SK-N-MC (cell line): ENCODE data around the gene XIRP1.

Experiments
- DNase-seq: peaks from one replicate; pipeline ENCODE4 v3.0.0-alpha.2; 2011; ENCODE audit warnings: low read depth, low spot score
- H3K27ac ChIP-seq: fragments of 200-600 bp; sonication (generic); 2 replicates; pipeline ENCODE4 v1.5.1; 2016; ENCODE audit warnings: mixed run types
- H3K36me3 ChIP-seq: fragments of 200-600 bp; sonication (generic); 2 replicates; pipeline ENCODE4 v1.6.1; 2017; ENCODE audit warnings: antibody characterized with exemption, low read length, mixed read lengths; ENCODE audit not compliant: insufficient read depth
- H3K4me3 ChIP-seq: fragments of 200-600 bp; sonication (generic); 2 replicates; pipeline ENCODE4 v1.5.1; 2016
- H3K9ac ChIP-seq: fragments of 200-600 bp; sonication (generic); 2 replicates; pipeline ENCODE4 v1.8.0; 2017; ENCODE audit warnings: mixed run types, mixed read lengths; ENCODE audit not compliant: insufficient read length
- H3K9me3 ChIP-seq: fragments of 200-600 bp; sonication (generic); 2 replicates; pipeline ENCODE4 v1.6.1; 2017; ENCODE audit warnings: low read depth, mild to moderate bottlenecking, antibody characterized with exemption, low read length, moderate library complexity, mixed read lengths
- EZH2 ChIP-seq: fragments of 200-600 bp; sonication (generic); IDR thresholded peaks from one replicate; pipeline ENCODE4 v1.6.1; 2017; ENCODE audit warnings: antibody characterized with exemption
- FOXP2 ChIP-seq: optimal IDR thresholded peaks from 2 replicates; pipeline ENCODE3; 2011; ENCODE audit warnings: mild to moderate bottlenecking, moderate library complexity; ENCODE audit not compliant: insufficient read depth; ENCODE audit errors: extremely low read length, control extremely low read depth
- POLR2AphosphoS5 ChIP-seq: IDR thresholded peaks from 2 replicates; pipeline ENCODE4 v1.6.1; 2012; ENCODE audit warnings: mild to moderate bottlenecking, low read depth, low read length, borderline replicate concordance

XIRP1 gene

DNA sequence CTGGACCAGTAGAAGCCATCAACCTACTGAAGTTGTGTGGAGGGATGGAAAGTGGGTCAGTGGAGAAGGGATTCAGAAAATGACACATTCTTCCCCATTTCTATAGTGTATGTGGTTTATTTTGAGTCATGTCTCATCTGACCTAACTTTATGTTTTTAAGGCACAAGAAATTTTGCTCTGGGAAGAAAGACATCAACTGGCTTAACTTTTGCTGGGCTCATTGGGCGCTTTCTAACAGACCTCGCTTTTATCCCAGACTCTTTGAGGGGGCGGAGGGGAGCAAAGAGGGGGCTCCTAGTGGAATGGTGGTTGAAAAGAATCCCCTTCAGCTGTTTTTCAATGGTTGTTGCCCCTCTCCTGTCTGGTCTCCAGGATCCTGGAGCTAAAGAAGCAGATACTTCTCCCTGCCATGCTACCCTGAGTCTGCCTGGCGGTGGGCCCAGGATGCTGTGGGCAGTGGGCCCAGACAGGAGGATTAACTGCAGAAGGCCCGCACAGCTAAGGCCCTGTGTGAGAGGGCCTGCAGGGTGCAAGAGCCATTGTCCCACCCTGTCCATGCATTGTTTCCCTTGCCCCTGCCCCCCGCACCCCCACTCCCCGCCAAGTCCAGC lies 53.5 kb downstream of the XIRP1 start:
- no peaks in the 10 kb centered on the region for H3K9me3 ChIP-seq
- no peak for TF ChIP-seq POLR2AphosphoS5
- no peak for TF ChIP-seq FOXP2
- no peak for TF ChIP-seq EZH2
- no peak overlapping the region for H3K27ac ChIP-seq
- no peaks in the 10 kb centered on the region for H3K36me3 ChIP-seq
- no peak for DNase-seq
- no peak overlapping the region for H3K4me3 ChIP-seq
- H3K9ac ChIP-seq: no peak overlapping the region

DNA sequence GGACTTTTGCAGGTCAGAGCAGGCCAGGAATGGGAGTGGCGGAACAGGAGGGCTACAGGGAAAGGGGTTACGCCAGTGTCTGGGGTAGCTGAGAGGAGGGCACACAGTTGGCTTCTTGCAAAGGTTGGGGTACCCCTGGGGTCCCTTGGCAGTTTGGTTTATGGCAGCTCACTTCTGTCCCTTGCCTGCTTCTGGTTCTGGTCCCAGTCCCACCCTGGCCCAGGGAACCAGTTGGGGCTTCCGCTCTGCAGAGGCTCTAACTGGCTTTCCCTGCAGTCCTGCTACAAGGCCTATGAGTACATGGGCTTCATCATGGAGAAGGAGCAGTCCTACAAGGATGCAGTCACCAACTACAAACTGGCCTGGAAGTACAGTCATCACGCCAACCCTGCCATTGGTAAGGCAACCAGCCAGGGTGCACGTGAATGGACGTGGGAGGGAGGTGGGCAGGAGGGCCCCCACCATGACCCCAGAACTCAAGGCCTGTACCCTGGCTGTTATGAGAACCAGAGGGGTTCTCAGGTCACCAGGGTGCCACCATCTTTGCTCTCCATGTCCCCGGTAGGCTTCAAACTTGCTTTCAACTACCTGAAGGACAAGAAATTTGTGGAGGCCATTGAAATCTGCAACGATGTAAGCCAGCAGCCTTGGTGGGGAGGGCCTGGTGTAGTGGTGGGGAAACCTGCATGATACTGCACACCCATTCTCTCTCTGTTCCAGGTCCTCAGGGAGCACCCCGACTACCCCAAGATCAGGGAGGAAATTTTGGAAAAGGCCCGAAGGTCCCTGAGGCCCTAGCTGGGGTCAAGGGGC lies 54.2 kb downstream of the XIRP1 start:
- TF ChIP-seq EZH2 (no peak), FOXP2 (no peak), POLR2AphosphoS5 (no peak)
- DNase-seq: no peak
- Histone ChIP-seq H3K9me3 (no peaks in the 10 kb centered on the region), H3K27ac (no peak overlapping the region), H3K9ac (no peak overlapping the region), H3K36me3 (no peaks in the 10 kb centered on the region), H3K4me3 (no peak overlapping the region)

DNA sequence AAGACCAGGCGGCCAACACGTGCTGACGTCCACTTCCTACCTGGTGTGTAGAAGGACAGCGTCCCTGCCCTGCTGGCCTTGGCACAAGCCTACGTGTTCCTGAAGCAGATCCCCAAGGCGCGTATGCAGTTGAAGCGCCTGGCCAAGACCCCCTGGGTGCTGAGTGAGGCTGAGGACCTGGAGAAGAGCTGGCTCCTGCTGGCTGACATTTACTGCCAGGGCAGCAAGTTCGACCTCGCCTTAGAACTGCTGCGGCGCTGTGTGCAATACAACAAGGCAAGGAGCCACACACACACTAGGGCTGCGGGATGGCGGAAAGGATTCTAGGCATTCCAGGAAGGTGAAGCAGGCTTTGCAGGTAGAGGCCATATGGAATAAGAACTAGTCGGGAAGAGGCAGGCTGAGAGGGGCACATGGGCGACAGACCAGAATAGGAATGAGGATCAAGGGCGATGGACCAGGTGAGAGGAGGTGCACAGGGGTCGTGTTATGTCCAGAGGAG lies 54.9 kb downstream of the XIRP1 start:
- no peaks in the 10 kb centered on the region for H3K9me3 ChIP-seq
- no peak overlapping the region for H3K4me3 ChIP-seq
- H3K27ac ChIP-seq: no peak overlapping the region
- TF ChIP-seq EZH2 (no peak), FOXP2 (no peak)
- no peak for DNase-seq
- H3K36me3 ChIP-seq: no peaks in the 10 kb centered on the region
- no peak overlapping the region for H3K9ac ChIP-seq

DNA sequence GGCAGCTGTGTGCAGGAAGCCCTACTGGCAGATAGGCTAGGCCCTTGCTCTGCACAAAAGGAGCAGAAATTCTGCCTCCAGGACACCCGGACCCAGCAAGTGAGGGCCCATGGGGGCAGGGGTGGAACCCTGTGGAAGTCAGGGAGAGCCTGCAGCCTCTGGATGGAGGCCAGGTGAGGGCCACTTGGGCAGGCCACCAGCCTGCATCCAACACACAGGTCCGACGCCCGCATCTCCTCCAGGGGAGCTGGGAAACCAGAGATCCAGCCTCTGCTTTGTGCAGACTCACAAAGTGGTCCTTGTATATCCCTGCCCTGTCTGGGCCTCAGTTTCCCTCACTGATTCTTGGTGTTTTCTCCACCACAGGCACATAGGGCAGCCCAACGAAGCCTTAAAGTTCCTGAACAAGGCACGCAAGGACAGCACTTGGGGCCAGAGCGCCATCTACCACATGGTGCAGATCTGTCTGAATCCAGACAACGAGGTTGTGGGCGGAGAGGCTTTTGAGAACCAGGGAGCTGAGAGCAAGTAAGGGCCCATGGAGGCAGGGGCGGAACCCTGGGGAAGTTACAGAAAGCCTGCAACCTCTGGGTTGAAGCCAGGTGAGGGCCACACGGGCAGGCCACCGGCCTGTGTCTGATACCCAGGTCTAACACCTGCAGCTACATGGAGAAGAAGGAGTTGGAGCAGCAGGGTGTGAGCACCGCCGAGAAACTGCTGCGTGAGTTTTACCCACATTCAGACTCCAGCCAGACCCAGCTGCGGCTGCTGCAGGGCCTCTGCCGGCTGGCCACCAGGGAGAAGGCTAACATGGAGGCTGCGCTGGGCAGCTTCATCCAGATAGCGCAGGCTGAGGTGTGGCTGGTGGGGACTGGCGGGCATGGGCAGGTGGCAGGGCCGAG lies 55.6 kb downstream of the XIRP1 start:
- DNase-seq: no peak
- H3K36me3 ChIP-seq: no peaks in the 10 kb centered on the region
- TF ChIP-seq POLR2AphosphoS5 (no peak), FOXP2 (no peak), EZH2 (no peak)
- H3K27ac ChIP-seq: no peak overlapping the region
- H3K9me3 ChIP-seq: no peaks in the 10 kb centered on the region
- no peak overlapping the region for H3K4me3 ChIP-seq
- no peak overlapping the region for H3K9ac ChIP-seq

DNA sequence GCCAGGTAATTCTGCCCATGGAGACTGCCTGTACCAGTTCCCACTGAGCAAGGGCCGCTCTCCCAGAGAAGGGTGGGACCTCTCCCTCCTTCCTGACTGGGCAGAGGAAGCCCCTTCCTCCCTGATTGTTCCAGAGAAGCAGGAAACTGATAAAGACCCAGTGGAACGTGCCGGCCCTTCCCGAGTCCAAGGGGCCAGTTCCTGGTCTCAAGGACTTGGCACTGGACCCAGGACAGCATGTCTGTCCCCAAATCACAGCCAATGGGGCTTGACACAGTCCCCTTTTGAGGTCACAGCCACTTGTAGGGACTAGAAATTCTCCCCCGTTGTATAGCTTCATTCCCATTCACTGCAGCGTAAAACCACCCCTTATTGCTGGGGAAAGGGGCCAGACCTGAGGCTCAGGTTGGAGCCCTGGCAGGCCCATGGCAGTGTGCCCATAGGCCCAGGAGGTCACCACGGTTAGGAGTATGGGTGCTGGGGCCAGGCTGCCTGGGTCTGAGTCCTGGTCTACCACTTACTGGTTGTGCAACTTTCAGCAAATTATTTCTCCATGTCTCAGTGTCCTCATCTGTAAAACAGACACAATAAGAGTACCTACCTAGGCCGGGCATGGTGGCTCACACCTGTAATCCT lies 57.1 kb downstream of the XIRP1 start:
- H3K4me3 ChIP-seq: no peak overlapping the region
- H3K36me3 ChIP-seq: no peaks in the 10 kb centered on the region
- TF ChIP-seq POLR2AphosphoS5 (no peak), FOXP2 (no peak), EZH2 (no peak)
- H3K9ac ChIP-seq: no peak overlapping the region
- H3K27ac ChIP-seq: no peak overlapping the region
- H3K9me3 ChIP-seq: no peaks in the 10 kb centered on the region
- DNase-seq: no peak

DNA sequence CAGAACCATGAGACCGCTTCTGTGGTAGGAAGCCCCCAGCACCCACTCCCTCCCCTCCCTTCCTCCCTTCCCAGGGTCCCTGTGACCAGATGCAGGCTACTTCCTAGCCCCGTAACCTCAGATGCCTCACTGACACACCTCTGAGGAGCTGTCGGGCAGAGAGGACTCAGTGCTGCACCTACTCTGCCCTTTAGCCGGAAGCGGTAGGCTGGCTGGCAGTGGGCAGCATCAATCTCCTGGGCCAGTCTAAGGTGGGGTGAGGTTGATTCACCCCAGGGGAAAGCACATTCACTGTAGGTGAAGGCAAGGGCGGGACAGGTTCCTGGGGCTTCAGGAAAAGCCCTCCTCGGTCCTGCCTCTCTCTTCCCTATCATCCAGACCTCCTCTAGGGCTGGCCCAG lies 58.1 kb downstream of the XIRP1 start:
- TF ChIP-seq FOXP2: no peak
- TF ChIP-seq POLR2AphosphoS5: no peak
- no peak for TF ChIP-seq EZH2
- no peaks in the 10 kb centered on the region for H3K9me3 ChIP-seq
- H3K36me3 ChIP-seq: no peaks in the 10 kb centered on the region
- H3K4me3 ChIP-seq: no peak overlapping the region
- no peak overlapping the region for H3K27ac ChIP-seq
- no peak overlapping the region for H3K9ac ChIP-seq
- no peak for DNase-seq

DNA sequence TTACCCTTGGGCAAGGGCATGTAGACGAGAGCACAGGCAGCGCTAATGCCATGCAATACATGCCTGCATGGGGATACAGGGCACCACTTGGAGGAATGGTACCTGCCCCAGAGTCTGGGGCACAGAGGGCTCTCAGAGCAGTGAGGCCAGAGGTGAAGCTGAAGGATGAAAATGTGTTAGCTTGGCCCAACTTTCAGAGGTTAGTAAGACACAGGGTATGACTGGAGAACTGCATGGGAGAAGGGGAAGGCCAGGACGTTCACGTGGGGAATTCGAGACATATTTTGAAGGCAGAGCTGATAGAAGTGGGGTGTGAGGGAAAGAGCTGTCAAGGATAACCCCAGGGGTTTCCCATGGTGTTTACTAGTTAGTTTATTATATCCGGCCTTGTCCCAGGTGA lies 58.6 kb downstream of the XIRP1 start:
- H3K27ac ChIP-seq: no peak overlapping the region
- no peak overlapping the region for H3K9ac ChIP-seq
- no peaks in the 10 kb centered on the region for H3K36me3 ChIP-seq
- H3K4me3 ChIP-seq: no peak overlapping the region
- H3K9me3 ChIP-seq: no peaks in the 10 kb centered on the region
- DNase-seq: no peak
- TF ChIP-seq FOXP2 (no peak), EZH2 (no peak), POLR2AphosphoS5 (no peak)
